HCT116 (cell line): ENCODE measurements around the gene TEKT5. TPM values are rescaled to one million over a fixed set of nuclear protein-coding genes. Genes with fewer than 3 reads are reported as not detected.

Source experiments
- ATAC-seq: fragments of 200-7000 bp; cut with Tn5 transposase; 2 replicates; pipeline ENCODE4 v1.9.1; 2020; ENCODE audit warnings: mild to moderate bottlenecking, moderate library complexity
- BruUV-seq: library from RNA; stranded (reverse); fragments of 400-500 nt; replicated peaks from 2 replicates; lab custom pipeline; 2021; lab: Mats Ljungman, UMichigan
- CTCF ChIA-PET: fragments of 300-600 bp; sonication (Branson Sonifier 250); formaldehyde crosslinking; loops from one replicate; lab custom pipeline; 2021; ENCODE audit warnings: antibody characterized with exemption; lab: Charles Lee
- POLR2A ChIA-PET: fragments of 300-600, 350-600 bp; sonication (Branson Sonifier 250); formaldehyde crosslinking; loops from one replicate; lab custom pipeline; 2021; ENCODE audit warnings: antibody characterized with exemption; lab: Charles Lee
- RAD21 ChIA-PET, 2 experiments: fragments of 300-600 bp; sonication (Branson Sonifier 250); formaldehyde crosslinking; loops; one replicate each; lab custom pipeline; 2023; ENCODE audit warnings: low total read pairs in 2 of 2; ENCODE audit not compliant: uncharacterized antibody in 2 of 2, unreplicated experiment in 2 of 2, low non-redundant PET in 1 of 2; lab: Charles Lee
- DNase-seq: peaks from one replicate; pipeline ENCODE4 v3.0.0-alpha.2; 2010; ENCODE audit warnings: low read depth, low spot score
- H2AFZ ChIP-seq: fragments of 200-600 bp; shearing (Covaris generic), sonication (generic); 2 replicates; pipeline ENCODE4 v1.6.1; 2017; ENCODE audit warnings: low read depth, mixed run types, mixed read lengths, antibody characterized with exemption, low read length; ENCODE audit not compliant: poor library complexity, severe bottlenecking
- H3K27ac ChIP-seq: 2 replicates; pipeline ENCODE4 v1.5.1; 2012; ENCODE audit warnings: low read depth, low read length
- H3K27me3 ChIP-seq: fragments of 200-600 bp; sonication (generic); 2 replicates; pipeline ENCODE4 v1.6.1; 2016; ENCODE audit warnings: mixed run types, low read length, mixed read lengths; ENCODE audit not compliant: insufficient read depth
- H3K36me3 ChIP-seq, 2 experiments: fragments of 200-500 bp in 1 of 2; fragments of 200-600 bp in 1 of 2; sonication (Bioruptor generic) in 1 of 2; sonication (generic) in 1 of 2; 2 replicates each; pipeline versions ENCODE4 v1.5.1 to v1.6.1; 2014 to 2016; ENCODE audit warnings: low read length in 2 of 2, inconsistent platforms in 1 of 2, mixed read lengths in 1 of 2, mixed run types in 1 of 2; ENCODE audit not compliant: insufficient read depth in 2 of 2, control insufficient read depth in 1 of 2
- H3K4me1 ChIP-seq, 2 experiments: fragments of 200-600 bp in 1 of 2; sonication (generic) in 1 of 2; 2 replicates each; pipeline versions ENCODE4 v1.5.1 to v1.6.1; 2012 to 2017; ENCODE audit warnings: low read length in 2 of 2, inconsistent platforms in 1 of 2, mild to moderate bottlenecking in 1 of 2, mixed read lengths in 1 of 2, mixed run types in 1 of 2, moderate library complexity in 1 of 2; ENCODE audit not compliant: insufficient read depth in 2 of 2, control insufficient read depth in 1 of 2
- H3K4me2 ChIP-seq: fragments of 200-600 bp; sonication (generic); 2 replicates; pipeline ENCODE4 v1.6.1; 2017; ENCODE audit warnings: mixed run types, low read length, mixed read lengths
- H3K4me3 ChIP-seq, 2 experiments: fragments of 200-600 bp in 1 of 2; sonication (generic) in 1 of 2; replicated peaks in 1 of 2; 2 replicates each; pipeline ENCODE4 v1.5.1; 2011 to 2016; ENCODE audit warnings: low read length in 2 of 2, control low read depth in 1 of 2, low read depth in 1 of 2, mild to moderate bottlenecking in 1 of 2, mixed read lengths in 1 of 2, mixed run types in 1 of 2
- H3K79me2 ChIP-seq: fragments of 200-600 bp; sonication (generic); 2 replicates; pipeline ENCODE4 v1.6.1; 2017; ENCODE audit warnings: mild to moderate bottlenecking, mixed run types, low read length, moderate library complexity, mixed read lengths; ENCODE audit not compliant: insufficient read depth
- H3K9ac ChIP-seq: fragments of 200-600 bp; sonication (generic); 2 replicates; pipeline ENCODE4 v1.6.1; 2016; ENCODE audit warnings: low read length, mixed read lengths
- H3K9me2 ChIP-seq: fragments of 200-600 bp; sonication (generic), shearing (Covaris generic); 2 replicates; pipeline ENCODE4 v1.6.1; 2017; ENCODE audit warnings: mixed run types, mild to moderate bottlenecking, moderate library complexity; ENCODE audit not compliant: insufficient read depth
- H3K9me3 ChIP-seq, 2 experiments: fragments of 200-500 bp in 1 of 2; fragments of 200-600 bp in 1 of 2; sonication (Bioruptor generic) in 1 of 2; sonication (generic) in 1 of 2; 2 replicates each; pipeline ENCODE4 v1.6.1; 2014 to 2017; ENCODE audit warnings: low read length in 2 of 2, mixed read lengths in 2 of 2, inconsistent platforms in 1 of 2, low read depth in 1 of 2, mild to moderate bottlenecking in 1 of 2, mixed run types in 1 of 2, moderate library complexity in 1 of 2; ENCODE audit not compliant: control insufficient read depth in 1 of 2, insufficient read depth in 1 of 2
- H4K20me1 ChIP-seq: fragments of 200-600 bp; sonication (generic), shearing (Covaris generic); 2 replicates; pipeline ENCODE4 v1.6.1; 2017; ENCODE audit warnings: mixed run types, mild to moderate bottlenecking, moderate library complexity; ENCODE audit not compliant: insufficient read depth
- CBX3 ChIP-seq: IDR thresholded peaks from 2 replicates; pipeline ENCODE4 v1.6.1; 2012; ENCODE audit warnings: low read depth
- CEBPB ChIP-seq: IDR thresholded peaks from 2 replicates; pipeline ENCODE4 v1.6.1; 2012; ENCODE audit warnings: low read depth
- EGR1 ChIP-seq: IDR thresholded peaks from 2 replicates; pipeline ENCODE4 v1.6.1; 2012; ENCODE audit warnings: low read depth
- POLR2AphosphoS5 ChIP-seq: IDR thresholded peaks from 2 replicates; pipeline ENCODE4 v1.6.1; 2011; ENCODE audit warnings: mild to moderate bottlenecking, low read depth, low read length, moderate library complexity
- REST ChIP-seq: IDR thresholded peaks from 2 replicates; pipeline ENCODE4 v1.6.1; 2012; ENCODE audit warnings: low read depth
- SRF ChIP-seq: IDR thresholded peaks from 2 replicates; pipeline ENCODE4 v1.6.1; 2012; ENCODE audit warnings: low read depth
- YY1 ChIP-seq: IDR thresholded peaks from 2 replicates; pipeline ENCODE4 v1.6.1; 2011; ENCODE audit warnings: low read length, low read depth, moderate library complexity, mild to moderate bottlenecking; ENCODE audit not compliant: insufficient replicate concordance; ENCODE audit errors: extremely low read depth
- ZFX ChIP-seq: fragments of 450-650 bp; IDR thresholded peaks from 2 replicates; pipeline ENCODE4 v1.6.1; 2017
- intact Hi-C: fragments of 100-400 bp; cut with micrococcal nuclease; formaldehyde crosslinking; loops from 2 replicates; pipeline ENCODE4 v1.10.0; 2022
- total RNA-seq: library from RNA; stranded (reverse); gene quantifications from one replicate; pipeline ENCODE4 v1.2.1, GENCODE V29; 2021; ENCODE audit not compliant: unreplicated experiment

TEKT5 gene
- total RNA-seq, 1 experiment from 2014 or later, result 0.37 TPM

DNA sequence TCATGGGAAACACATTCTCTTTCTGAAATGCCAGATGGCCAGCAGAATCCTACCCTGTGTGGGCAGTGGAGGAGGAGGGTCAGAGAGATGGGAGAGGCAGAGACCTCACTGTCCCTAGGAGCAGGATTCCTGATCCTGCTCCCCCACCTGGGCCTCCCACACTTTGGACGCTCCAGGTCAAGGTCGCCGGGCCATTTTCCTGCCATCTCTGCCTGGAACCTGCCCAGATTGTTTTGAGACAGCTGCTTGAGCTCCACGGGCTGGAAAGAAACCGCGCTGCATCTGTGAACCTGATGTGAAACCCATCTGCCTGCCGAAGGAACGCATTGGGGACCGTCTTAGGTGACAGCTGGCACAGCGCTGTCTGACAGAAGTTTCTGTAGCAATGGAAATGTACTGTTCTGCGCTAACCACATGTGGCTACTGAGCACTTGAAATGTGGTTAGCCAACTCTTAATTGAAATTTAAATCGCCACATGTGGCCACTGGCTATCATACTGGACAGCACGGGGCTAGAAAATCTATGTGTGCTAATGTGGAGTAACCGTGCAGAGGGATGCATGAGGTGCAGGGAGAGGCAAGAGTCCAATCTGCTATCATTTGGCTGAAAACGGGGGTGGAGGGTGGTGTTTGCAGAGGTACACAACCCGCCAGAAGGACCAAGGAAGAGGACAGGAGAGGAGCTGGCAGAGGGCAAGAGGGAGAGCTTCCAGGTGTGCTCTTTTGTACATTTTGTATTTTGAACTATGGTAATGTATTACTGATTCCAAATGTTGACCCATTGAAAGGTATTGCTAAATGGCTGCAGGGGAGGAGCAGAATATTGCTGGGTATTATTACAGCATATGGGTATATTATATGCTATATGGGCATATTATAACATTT, 33.5 kb upstream of the TEKT5 start (continued):
- no peak for TF ChIP-seq REST
- TF ChIP-seq POLR2AphosphoS5, result no peak
- TF ChIP-seq, all 23 proteins: peak for 0

DNA sequence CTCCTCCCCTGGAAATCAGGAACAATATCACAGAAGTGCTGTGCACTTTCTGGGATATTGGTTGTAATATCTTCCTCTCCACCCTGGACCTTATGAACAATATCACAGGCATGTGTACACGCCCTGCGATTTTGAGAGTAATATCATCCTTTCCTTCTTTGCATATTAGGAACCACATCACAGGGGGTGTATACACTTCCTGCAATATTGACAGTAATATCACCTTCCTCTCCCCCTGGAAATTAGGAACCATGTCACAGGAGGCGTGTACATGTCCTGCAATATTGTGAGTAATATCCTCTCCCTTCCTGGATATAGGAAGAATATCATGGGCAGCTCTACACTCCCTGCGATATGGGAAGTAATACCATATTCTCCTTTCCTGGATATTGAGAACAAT, 14.2 kb upstream of the TEKT5 start:
- RAD21 ChIA-PET, result no interaction called here
- CTCF ChIA-PET, result no interaction called here
- Histone ChIP-seq H2AFZ (no peak overlapping the region), H3K4me2 (no peak overlapping the region), H4K20me1 (no peaks in the 10 kb centered on the region), H3K9me2 (no peaks in the 10 kb centered on the region), H3K36me3 (no peaks in the 10 kb centered on the region), H3K27ac (no peak overlapping the region), H3K9me3 (no peaks in the 10 kb centered on the region), H3K27me3 (no peaks in the 10 kb centered on the region), H3K4me3 (no peak overlapping the region), H3K9ac (no peak overlapping the region), H3K4me1 (no peaks in the 10 kb centered on the region), H3K79me2 (no peaks in the 10 kb centered on the region)
- BruUV-seq, result no TSS peak
- intact Hi-C loops, result no loop called here
- DNase-seq (no peak), ATAC-seq (no peak)
- TF ChIP-seq CBX3 (no peak), POLR2AphosphoS5 (no peak), SRF (no peak), ZFX (no peak), EGR1 (no peak), YY1 (no peak), CEBPB (no peak)
- POLR2A ChIA-PET, result no interaction called here
